GM21717 (cell line): ENCODE results near the gene ZC3H7A.
A peak's percentile ranks its signal among the peaks of the same experiment; 100 is the strongest.
"Not testable (repeated sequence)": the region's sequence is repeated elsewhere in the genome, so short reads cannot be mapped to it uniquely, and the experiment has no call there.

Experiments
- ATAC-seq: cut with Tn5 transposase; IDR thresholded peaks from one replicate; pipeline ENCODE4 v1.9.1; 2021; ENCODE audit warnings: mild to moderate bottlenecking, moderate library complexity; ENCODE audit not compliant: unreplicated experiment

ZC3H7A gene

DNA sequence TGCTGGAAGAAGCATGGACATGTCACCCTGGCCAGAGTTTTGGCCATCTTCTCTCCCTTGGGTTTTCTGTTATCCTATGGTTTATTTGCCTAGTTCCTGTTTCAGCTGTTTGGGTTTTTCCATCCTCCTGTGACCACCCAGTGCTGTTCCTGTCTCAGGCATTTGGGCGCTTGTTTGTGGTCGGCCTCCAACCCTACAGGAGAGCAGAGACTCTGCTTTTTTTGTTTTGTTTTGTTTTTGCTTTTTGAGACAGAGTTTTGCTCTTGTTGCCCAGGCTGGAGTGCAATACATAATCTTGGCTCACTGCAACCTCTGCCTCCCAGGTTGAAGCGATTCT is 3.3 kb upstream of the ZC3H7A start:
- no peak for ATAC-seq

DNA sequence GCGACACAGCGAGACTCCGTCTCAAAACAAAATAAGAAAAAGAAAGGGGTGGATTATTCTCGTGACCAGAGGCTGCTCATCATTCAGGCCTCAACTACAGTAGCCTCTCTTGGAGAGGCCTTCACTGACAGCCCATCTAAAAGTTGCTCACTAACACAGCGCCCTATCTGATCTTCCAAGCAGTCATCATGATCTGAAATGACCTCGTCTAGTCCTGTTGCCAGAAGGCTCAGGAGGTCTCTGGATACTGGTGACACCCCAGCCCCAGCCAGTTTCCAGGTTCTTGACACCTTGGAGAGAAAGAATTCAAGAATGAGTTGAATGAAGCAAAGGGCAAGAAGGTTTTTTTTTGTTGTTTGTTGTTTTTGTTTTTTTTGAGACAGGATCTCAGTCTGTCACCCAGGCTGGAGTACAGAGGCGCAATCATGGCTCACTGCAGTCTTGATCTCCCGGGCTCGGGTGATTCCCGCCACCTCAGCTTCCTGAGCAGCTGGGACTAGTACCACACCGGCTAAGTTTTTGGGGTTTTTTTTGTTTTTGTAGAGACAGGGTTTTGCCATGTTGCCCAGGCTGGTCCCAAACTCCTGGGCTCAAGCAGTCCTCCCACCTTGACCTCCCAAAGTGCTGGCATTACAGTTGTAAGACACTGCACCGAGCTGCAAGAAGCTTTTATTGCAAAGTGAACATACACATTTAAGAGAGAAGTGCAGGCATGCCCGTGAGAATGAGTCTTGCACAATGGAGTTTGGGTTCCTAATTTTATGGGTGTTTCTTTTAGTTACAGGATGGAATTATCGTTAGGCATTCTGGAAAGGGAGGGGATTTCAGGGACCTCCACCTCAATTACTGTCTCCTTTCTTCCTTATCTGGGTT is 2.7 kb upstream of the ZC3H7A start:
- ATAC-seq: no peak

DNA sequence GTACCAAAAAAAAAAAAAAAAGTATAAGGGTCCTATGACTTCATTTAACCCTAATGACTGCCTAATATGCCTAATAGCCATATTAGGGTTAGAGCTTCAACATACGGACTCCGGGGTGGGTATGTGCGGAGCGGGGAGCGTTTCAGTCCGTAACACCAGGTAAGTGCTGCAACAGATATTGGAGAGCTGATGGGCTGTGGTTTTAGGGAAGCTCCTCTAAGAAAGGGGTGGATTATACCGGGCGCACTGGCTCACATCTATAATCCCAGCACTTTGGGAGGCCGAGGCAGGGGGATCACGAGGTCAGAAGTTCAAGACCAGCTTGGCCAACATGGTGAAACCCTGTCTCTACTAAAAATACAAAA is 1.9 kb upstream of the ZC3H7A start:
- no peak for ATAC-seq

DNA sequence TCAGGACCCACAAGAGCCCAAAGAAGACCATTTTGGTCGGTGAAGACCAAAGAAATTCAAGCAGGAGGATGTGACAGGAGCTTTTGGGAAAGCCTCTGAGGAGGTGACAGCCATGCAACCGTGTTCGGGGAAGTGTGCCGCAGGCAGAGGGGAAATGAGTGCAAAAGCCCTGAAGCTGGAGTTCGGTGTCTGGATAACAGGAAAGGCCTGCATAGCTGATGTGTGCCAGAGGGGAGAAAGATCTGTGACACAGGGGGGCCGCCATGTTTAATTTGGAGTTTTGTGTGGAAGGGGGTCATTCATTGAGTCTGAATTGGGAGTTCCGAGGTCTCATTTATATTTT is 870 bp upstream of the ZC3H7A start:
- ATAC-seq: peak; percentile 12

DNA sequence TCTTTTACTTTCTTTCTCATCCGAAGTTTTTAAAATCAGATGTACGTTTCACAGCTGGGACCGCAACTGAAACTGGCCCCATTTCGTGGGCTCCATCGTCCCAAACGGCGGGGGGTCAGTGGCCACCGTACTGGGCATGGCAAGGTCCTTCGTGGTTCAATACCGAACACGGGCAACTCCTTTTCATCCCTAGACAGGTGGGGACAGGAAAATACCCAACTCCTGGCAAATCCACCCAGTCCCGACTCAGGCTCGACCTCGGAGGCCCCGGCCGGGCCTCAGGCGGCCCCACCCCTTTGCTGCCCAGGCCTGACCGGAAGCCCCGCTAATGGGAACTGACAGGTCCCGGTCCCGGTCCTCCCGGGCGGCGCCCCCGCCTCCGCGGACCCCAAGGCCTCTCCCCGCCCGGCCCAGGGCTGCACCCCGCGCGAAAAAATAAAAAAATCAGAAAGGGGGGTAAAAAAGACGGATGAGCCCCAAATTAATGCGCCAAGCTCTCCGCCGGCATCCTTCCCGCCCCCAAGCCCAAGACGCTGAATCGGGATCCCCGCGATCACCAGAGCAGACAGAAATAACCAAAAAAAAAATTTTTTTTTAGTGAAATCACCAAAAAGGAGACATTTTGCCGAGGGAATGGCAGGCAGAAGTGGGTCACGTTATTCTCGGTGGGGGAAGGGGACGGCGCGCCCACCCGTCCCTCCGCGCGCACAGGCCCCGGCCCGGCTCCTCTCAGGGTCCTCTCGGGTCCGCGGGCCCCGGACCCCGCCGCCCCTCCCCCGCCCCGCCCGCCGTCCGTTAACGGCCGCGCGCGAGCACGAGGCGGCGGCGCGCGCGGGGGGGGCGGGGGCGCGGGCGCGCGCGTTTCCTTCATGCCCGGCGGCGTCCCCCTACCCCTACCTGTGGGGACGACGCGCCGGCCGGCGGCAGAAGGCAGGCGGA is 562 bp downstream of the ZC3H7A start:
- ATAC-seq: peak; percentile 2

DNA sequence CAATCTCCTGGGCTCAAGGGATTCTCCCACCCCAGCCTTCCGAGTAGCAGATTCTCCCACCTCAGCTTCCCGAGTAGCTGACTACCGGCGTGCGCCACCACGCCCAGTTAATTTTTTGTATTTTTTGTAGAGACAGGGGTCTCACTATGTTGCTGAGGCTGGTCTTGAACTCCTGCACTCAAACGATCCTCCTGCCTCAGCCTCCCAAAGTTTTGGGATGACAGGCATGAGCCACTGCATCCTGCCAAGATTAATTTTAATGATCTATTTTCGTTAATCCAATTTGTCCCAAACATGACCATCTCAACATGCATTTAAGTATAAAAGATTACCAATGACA is 1.2 kb downstream of the ZC3H7A start:
- no peak for ATAC-seq

DNA sequence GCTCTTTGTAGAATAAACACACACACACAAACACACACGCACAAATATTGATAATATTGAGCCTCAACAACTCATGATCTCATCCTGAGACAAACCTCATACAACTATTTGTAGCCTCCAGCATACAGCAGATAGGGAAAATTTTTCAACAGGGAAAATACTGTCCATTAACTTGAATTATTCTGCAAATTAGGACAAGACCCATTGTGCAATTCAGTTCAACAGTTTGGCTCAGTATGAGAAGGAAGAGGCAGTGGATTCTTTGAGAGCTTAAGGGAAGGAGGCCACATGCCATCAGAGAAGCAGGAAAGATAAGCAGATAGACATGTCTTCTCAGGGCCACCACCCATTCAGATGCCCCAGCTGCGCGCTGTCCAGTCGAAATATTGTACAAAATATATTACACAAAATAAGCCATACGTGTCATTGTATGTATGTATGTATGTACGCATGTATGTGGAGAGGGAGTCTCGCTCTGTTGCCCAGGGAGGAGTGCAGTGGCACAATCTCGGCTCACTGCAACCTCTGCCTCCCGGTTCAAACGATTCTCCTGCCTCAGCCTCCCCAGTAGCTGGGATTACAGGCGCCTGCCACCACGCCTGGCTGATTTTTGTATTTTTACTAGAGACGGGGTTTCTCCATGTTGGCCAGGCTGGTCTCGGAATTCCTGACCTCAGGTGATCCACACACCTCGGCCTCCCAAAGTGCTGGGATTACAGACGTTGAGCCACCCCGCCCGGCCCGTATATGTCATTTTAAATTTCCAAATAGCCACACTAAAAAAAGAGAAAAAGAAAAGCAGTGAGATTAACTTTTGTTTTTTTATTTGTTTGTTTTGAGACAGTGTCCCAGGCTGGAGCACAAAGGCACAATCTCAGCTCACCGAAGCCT is 1.8 kb downstream of the ZC3H7A start:
- ATAC-seq: no peak

DNA sequence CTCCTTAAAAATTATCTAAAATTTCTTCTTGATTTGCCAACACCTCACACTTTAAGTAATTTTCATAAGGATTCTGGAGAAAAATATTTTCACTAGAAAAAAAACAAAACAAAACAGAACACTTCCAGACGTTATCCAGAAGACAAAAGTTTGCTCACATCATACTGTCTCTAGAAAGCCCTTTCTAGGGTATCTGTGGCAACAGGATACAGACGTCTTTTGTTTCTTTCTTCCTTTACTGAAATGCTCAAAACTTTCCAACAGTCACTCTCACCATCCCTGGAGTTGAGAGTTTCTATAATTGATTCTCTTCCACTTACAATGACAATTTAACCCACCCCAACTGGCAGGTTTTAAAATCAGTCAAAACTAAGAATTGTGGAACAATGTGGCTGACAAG is 2.6 kb downstream of the ZC3H7A start:
- ATAC-seq: no peak

DNA sequence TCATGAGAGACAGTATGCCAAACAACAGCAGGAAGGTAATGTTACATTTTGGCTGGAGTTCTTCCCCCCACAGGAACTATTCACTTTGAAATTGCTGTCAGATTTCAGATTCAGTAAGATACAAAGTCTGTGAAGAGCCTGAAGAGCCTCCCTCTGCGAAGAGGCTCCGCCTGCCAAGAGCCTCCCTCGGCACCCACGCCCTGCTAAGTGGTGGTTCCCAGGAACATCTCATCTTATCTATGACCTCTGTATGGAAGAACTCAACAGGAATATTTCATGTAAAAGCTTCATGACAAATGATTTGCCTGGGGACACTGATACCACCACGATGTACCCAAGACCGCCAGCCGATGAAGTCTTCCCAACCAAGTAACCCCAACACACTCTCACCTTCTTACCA is 3.2 kb downstream of the ZC3H7A start:
- ATAC-seq: no peak

DNA sequence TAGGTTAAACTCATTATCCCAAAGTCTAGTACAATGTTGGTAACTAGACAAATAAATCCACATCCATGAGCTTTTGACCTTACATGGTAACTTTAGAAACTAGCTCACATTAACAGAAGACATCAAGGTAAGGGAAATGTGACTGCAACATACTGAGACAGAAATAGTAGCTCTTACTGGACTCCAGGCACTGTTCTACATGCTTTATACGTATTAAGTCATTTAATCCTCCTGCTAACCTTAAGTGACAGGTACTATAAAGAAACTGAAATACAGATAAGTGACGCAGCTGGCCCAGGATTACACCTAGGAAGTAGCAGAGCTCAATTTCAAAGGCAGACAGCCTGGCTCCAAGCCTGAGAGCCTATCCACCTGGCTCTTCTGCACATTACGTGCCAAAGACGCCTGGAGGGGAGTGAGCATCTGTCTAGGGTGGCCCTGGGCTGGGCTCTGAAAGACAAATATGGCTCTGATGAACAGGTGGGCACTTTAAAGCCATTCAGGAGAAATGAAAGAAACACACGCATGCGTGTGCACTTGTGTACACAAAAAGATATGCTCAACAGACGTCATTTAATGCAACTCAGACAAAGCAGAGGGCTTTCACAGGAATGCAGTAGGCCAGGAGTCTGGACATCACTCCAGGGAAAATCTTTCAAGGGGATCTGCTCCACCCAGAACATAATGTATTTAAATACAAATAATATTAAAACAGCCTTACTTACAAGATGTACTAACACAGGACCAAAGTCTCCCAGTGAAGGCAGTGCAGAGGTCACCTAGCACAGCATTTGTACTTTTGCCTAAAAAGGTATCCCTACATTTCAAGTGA is 4.4 kb downstream of the ZC3H7A start:
- no peak for ATAC-seq

DNA sequence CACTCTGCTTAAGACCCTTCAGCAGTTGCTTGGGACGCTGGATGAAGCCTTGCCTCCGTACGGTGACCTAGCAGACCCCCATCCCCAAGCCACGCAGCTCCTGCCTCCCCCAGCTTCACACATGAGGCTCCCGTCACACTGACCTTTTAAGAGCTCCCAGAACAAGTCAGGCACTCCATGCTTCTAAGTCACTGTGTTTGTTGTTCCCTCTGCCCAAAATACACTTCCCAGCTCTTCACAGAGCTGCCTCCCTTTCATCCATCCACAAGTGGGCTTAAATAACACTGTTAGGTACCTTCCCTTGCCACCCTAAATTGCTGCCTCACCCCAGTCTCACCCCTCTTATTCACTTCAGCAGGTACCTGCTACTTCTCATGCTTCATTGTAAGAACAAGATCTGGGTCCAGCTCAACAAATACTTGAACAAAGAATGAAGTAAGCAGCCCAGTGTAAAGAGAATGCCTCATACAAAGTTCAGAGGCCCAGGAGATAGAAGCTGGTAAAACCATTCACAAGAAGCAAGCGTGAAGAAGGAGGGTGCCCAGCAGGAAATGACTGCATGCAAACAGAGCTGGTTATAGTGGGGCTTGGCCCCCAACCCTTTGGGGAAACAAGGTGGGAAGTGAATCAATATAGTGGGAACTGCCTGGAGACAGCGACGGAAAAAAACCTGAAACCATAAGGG is 5.8 kb downstream of the ZC3H7A start:
- no peak for ATAC-seq

DNA sequence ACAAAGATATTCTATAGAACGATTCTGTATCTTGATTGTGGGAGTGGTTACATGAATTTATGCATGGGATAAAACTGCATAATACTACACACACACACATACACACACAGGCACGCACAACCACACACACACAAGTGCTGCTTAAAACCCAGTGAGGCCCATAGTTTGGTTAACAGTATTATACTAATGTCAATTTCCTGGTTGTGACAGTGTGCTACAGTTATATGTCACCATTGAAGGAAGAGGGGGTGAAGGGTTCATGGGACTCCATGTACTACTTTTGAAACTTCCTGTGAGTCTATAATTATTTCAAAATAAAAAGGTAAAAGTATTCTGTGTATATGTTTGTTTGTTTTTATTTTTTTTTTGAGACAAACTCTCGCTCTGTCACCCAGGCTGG is 8.1 kb downstream of the ZC3H7A start:
- ATAC-seq: no peak

DNA sequence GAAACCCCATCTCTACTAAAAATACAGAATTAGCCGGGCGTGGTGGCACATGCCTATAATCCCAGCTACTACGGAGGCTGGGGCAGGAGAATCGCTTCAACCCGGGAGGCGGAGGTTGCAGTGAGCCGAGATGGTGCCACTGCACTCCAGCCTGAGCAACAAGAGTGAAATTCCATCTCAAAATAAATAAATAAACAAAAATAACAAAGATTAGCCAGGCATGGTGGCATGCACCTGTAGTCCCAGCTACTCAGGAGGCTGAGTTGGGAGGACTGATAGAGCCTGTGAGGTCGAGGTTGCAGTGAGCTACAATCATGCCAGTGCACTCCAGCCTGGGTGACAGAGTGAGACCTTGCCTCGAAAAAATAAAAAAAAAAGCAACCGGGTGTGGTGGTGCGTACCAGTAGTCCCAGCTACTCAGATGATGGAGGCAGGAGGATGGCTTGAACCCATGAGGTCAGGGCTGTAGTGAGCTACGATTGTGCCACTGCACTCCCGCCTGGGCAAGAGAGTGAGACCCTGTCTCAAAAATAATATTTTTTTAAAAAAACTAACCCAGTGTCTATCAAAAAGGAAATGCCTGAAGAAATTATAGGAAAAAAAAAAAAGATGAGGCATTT is 12.0 kb downstream of the ZC3H7A start:
- not testable (repeated sequence) for ATAC-seq

DNA sequence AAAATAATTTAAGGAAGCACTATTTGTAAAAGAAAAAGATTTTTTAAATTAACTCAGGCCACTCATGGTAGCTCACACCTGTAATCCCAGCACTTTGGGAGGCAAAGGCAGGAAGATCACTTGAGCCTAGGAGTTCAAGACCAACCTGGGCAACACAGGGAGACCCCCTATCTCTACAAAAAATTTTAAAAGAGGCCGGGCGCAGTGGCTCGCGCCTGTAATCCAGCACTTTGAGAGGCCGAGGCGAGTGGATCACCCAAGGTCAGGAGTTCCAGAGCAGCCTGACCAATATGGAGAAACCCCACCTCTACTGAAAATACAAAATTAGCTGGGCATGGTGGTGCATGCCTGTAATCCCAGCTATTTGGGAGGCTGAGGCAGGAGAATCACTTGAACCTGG is 12.7 kb downstream of the ZC3H7A start:
- not testable (repeated sequence) for ATAC-seq

DNA sequence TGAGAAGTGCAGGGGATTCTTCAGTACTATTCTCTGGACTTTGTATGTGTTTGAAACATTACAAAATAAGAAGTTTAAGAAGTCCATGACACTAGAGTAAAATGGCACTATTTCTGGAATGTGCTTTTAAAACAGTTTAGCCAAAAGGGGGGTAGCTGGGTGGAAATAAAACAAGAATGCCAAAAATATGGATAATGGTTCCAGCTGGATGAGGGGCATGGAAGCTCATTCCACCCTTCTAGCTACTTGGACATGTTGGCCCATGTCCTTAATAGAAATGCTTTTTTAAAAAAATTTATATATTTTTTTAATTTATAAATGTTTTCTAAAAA is 13.1 kb downstream of the ZC3H7A start:
- no peak for ATAC-seq

DNA sequence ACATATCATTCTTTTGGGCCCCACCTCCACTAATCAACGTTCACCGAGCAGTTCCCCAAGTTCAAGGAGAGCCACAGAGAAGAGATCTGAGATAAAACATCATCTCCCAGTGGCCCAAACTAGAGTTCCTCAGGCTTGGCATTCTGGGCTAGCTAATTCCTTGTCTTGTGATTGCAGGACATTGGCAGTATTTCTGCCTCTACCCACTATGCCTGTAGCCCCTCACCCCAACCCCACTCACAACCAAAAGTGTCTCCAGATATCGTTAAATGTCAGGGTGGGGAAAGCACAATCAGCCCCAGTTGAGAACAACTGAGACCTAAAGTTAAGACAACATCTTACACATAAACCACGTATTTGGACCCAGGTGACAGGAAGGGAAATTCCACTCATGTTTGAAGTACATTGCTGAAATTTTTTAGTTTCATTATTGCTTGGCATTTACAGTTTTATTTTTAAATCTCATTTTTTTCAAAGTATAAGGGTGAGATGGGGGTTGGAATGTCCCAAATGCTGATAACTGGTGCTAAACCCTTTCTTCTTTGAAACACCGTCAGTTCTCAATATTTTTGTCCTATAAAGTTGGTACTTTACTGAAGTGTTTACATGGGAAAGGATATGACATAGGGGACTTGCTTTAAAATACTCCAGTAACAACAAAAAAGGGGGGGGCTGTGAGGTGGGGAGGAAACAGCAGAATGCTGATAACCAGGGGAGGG is 13.6 kb downstream of the ZC3H7A start:
- ATAC-seq: peak; percentile 56

DNA sequence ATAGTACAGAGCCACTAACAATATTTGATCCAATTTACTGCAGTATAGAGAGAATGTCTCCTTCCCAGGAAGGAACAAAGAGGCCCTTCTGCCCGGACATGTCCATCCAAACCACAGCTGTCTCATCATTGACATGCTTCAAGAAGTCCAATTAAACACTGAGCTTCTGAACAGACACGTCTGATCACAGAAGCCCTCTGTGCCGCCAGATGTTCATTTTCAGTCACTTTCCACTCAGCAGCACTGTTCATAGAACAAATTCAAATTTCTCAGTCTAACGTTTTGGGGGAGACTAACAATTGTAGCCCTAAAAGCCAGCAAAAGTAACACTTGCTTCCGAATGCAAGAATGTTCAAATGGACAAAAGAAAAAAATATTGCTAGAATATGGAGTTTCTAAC is 15.3 kb downstream of the ZC3H7A start:
- no peak for ATAC-seq

DNA sequence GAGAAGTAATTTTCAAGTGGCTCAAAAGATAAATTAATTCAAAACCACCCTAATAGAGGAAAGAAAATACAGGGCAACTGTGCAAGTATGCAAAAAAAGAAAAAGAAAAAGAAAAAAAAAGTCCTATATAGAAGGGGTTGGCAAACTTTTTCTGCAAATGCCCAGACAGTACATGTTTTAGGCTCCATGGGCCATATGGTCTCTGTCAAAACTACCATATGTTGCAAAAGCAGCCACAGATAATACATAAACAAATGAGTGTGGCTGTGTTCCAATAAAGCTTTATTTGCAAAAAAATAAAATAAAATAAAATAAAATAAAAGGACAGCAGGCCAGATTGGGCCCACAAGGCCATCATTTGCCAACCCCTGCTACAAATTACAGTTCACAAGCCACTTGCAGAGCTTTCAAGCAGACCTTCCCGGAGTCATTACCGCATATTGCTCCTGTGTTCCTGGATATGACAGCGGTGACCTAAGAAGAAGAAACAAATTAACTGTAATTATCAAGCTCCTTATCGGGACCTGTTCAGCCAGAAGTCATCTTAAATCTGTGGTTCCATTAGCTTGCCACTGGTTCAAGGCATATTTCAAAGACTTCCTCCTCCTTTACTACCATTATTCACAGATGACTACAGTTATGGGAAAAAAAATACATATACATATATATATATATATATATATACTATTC is 15.9 kb downstream of the ZC3H7A start:
- ATAC-seq: no peak
